ENCODE data around the gene NOXA1. TPM values are rescaled to one million over a fixed set of nuclear protein-coding genes. Genes with fewer than 3 reads are reported as not detected.

NOXA1 gene
- total RNA-seq, 4 donors from 2014 or later = 1.4 to 5.3 (median 2.4) TPM

GRCh38 chr9:137433349-137433915 lies 10.2 kb downstream of the NOXA1 start:
- no peak for TF ChIP-seq CTCF (IDR thresholded peaks at IDR 0.05; ENCODE audit: low read depth)

DNA sequence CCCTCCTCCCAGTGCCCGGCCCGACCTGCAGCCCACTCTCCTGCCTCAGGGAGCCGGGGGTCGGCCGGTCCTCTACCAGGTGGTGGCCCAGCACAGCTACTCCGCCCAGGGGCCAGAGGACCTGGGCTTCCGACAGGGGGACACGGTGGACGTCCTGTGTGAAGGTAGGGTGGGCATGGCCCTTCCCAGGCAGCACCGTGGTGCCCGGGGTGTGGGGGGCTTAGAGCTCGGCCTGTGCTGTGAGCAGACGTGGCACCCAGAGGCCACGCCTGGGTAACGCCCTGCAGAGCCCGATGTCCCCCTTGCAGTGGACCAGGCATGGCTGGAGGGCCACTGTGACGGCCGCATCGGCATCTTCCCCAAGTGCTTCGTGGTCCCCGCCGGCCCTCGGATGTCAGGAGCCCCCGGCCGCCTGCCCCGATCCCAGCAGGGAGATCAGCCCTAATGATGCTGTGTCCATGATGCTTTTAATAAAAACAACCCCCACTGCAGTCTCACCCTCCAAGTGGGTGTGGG lies 10.8 kb downstream of the NOXA1 start:
- no peak for TF ChIP-seq CTCF (IDR thresholded peaks at IDR 0.05; ENCODE audit: low read depth)

- no peak for TF ChIP-seq CTCF (IDR thresholded peaks at IDR 0.05; ENCODE audit: low read depth)
Observed at GRCh38 chr9:137434498-137435380, 11.5 kb downstream of the NOXA1 start.

DNA sequence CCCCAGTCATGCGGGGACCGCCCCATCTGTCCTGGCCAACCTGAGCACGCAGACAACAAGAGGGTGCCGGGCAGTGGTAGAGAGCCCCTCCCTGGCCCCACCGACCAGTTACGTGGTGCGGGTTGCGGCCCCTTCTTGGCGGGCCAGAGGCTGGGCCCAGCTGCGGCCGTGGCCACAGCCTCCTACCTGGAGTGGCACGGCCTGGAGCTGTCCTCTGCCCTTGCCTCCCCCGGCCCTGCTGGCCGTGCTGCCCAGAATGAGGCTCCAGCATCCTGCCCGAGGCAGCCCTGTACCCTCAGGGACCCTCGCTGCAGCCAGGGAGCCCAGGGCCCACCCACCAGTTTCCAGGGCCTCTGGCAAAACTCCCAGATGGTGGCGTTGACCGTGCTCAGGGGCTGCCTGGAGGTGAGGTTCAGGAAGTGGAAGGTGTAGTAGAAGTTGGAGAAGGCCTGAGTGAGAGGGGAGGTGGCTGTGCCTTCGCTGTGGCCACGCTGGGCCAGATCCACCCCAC lies 12.2 kb downstream of the NOXA1 start:
- no peak for TF ChIP-seq CTCF (IDR thresholded peaks at IDR 0.05; ENCODE audit: low read depth)

DNA sequence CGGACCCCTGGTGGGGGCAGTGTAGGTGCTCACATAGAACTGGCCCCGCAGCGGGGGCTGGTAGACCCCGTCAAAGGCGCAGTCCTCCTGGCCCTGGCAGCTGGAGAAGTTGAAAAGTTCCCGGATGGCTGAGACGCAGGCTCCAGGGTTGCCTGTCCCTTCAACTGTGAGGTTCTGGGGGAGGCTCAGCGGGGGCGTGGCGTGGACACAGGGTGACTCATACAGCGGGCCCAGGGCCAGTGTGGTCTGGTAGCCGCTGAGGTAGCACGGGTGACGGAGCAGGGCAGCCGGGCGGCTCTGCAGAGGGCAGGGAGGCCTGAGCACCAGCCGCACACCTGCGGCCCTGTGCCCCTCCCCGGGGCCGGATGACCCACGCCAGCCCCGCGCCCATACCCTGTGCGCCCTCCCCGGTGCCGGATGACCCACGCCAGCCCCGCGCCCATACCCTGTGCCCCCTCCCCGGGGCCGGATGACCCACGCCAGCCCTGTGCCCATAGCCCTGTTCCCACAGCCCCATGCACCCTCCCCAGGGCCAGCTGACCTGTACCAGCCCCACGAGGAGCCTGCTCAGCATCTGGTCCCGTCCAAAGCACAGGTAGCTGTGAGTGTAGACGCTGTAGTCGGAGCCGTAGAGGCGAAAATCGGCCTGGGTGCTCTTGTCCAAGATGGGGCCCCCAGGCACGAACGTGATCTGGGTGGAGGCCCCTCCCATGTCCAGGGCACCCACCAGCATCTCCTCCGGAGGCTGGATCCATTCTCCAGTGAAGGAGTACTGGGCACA lies 13.0 kb downstream of the NOXA1 start:
- no peak for TF ChIP-seq CTCF (IDR thresholded peaks at IDR 0.05; ENCODE audit: low read depth)

DNA sequence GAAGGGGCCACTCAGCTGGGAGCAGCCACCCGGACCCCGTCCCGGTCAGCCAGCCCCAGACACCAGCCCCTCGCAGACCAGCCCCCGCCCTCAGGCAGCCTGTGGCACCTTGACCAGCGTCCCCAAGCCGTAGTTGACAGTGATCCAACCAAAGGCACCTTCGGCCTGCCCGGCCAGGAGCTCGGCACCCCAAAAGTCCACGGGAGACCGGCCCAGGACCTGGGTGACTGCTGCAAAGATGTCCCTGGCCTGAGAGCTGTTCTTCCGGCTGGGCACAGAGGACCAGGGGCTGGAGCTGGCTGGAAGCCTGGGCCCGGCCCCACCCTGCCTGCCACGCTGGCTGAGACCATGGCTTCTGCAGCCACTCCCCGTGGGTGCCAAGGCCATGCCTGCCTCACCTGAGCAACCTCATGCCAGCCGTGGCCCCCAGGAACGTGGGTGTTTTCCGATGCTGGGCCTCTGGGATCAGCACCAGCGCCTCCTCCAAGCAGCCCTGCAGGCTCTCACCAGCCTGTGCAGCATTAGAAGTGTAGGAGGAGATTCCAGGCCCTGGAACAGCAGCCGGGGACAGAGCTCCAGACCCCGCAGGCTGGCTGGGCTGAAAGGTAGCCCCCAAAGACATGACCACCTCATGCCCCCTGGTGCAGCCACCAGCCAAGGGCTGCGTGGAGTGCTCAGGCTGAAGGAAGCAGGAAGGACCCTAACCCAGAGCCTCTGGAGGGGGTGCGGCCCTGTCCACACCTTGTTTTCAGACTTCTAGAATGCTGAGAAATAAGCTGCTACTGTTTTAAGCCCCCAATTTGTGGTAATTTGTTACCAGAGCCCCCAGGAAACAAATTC lies 13.8 kb downstream of the NOXA1 start:
- no peak for TF ChIP-seq CTCF (IDR thresholded peaks at IDR 0.05; ENCODE audit: low read depth)
